ENCODE measurements around the gene NUB1.

- no peak for TF ChIP-seq POLR2AphosphoS5 (IDR thresholded peaks at IDR 0.05)
- no peak for TF ChIP-seq CTCF (IDR thresholded peaks at IDR 0.05)
These were observed 67.4 kb downstream of the NUB1 start for GRCh38 chr7:151408839-151409666.
